K562 (cell line): Measurements from ENCODE around the gene IRF1. TPM values are rescaled to one million over a fixed set of nuclear protein-coding genes. Genes with fewer than 3 reads are reported as not detected.

Source experiments
- ATAC-seq: fragments of 200-7000 bp; cut with Tn5 transposase; 3 replicates; pipeline ENCODE4 v1.9.1; 2020; ENCODE audit warnings: moderate library complexity
- BruUV-seq: library from RNA; stranded (reverse); fragments of 400-500 nt; replicated peaks from 2 replicates; lab custom pipeline; 2021; lab: Mats Ljungman, UMichigan
- CTCF ChIA-PET: fragments of 300-600 bp; formaldehyde crosslinking; extraction: SDS; loops from one replicate; lab custom pipeline; 2021; ENCODE audit warnings: low intra/inter-chr PET ratio; lab: Yijun Ruan, JAX
- POLR2A ChIA-PET: fragments of 300-600, 350-650 bp; sonication (Branson Sonifier 250); formaldehyde crosslinking; extraction: SDS; loops from one replicate; lab custom pipeline; 2021; ENCODE audit warnings: antibody characterized with exemption, inconsistent platforms; lab: Yijun Ruan, JAX
- DNase-seq, 4 experiments: peaks; one replicate each; pipeline versions ENCODE4 v3.0.0 to v3.0.0-alpha.2; 2011 to 2018; ENCODE audit warnings: low spot score in 3 of 4, mixed read lengths in 3 of 4; ENCODE audit errors: extremely low read depth in 1 of 4
- FAIRE-seq: peaks from 2 replicates; lab custom pipeline; 2011; peaks lifted over from hg19 to GRCh38; lab: Jason Lieb, UNC
- H2AFZ ChIP-seq: 2 replicates; pipeline ENCODE4 v1.6.0; 2011; ENCODE audit warnings: low read depth, low read length, control low read depth, inconsistent platforms
- H3K27ac ChIP-seq: fragments of 200-600 bp; 3 replicates; pipeline ENCODE4 v1.8.0; 2011; ENCODE audit warnings: low read depth, mild to moderate bottlenecking, control low read depth, inconsistent platforms, low read length, moderate library complexity, mixed read lengths; ENCODE audit errors: extremely low read depth
- H3K27me3 ChIP-seq, 2 experiments: fragments of 300-600 bp in 1 of 2; 2 replicates in 1 of 2; 3 replicates in 1 of 2; pipeline versions ENCODE4 v1.6.0 to v1.8.0; 2011; ENCODE audit warnings: inconsistent platforms in 2 of 2, low read length in 2 of 2, mild to moderate bottlenecking in 1 of 2, mixed read lengths in 1 of 2, moderate library complexity in 1 of 2; ENCODE audit not compliant: control insufficient read depth in 2 of 2, insufficient read depth in 2 of 2
- H3K36me3 ChIP-seq: fragments of 300-600 bp; 3 replicates; pipeline ENCODE4 v1.8.0; 2011; ENCODE audit warnings: mild to moderate bottlenecking, low read length, inconsistent platforms; ENCODE audit not compliant: control insufficient read depth, insufficient read depth
- H3K4me1 ChIP-seq, 2 experiments: fragments of 200-600 bp in 1 of 2; replicated peaks in 1 of 2; 2 replicates in 1 of 2; 3 replicates in 1 of 2; pipeline versions ENCODE4 v1.5.1 to v1.8.0; 2011; ENCODE audit warnings: inconsistent platforms in 2 of 2, low read length in 2 of 2, mild to moderate bottlenecking in 1 of 2, mixed read lengths in 1 of 2, moderate library complexity in 1 of 2; ENCODE audit not compliant: control insufficient read depth in 2 of 2, insufficient read depth in 2 of 2
- H3K4me2 ChIP-seq: 2 replicates; pipeline ENCODE4 v1.6.1; 2011; ENCODE audit warnings: low read length, control low read depth, inconsistent platforms, mixed read lengths; ENCODE audit not compliant: insufficient read depth
- H3K4me3 ChIP-seq: fragments of 200-600 bp; sonication (generic), shearing (Covaris generic); 2 replicates; pipeline ENCODE4 v1.5.1; 2016; ENCODE audit warnings: control low read depth, inconsistent platforms
- H3K79me2 ChIP-seq: fragments of 200-600 bp; 3 replicates; pipeline ENCODE4 v1.8.0; 2011; ENCODE audit warnings: low read length, inconsistent platforms; ENCODE audit not compliant: control insufficient read depth, insufficient read depth
- H3K9ac ChIP-seq, 2 experiments: 2 replicates each; pipeline versions ENCODE4 v1.6.0 to v1.6.1; 2011; ENCODE audit warnings: low read depth in 2 of 2, low read length in 2 of 2, control low read depth in 1 of 2, inconsistent platforms in 1 of 2, mild to moderate bottlenecking in 1 of 2, mixed read lengths in 1 of 2; ENCODE audit not compliant: insufficient read depth in 1 of 2
- H3K9me1 ChIP-seq: one replicate; pipeline ENCODE4 v1.6.0; 2011; ENCODE audit warnings: inconsistent platforms, mild to moderate bottlenecking, low read length, moderate library complexity; ENCODE audit not compliant: control insufficient read depth, insufficient read depth
- H3K9me3 ChIP-seq: replicated peaks from 2 replicates; pipeline ENCODE4 v1.5.1; 2011; ENCODE audit warnings: low read depth, low read length, inconsistent platforms; ENCODE audit not compliant: control insufficient read depth, insufficient read depth
- H4K20me1 ChIP-seq: replicated peaks from 2 replicates; pipeline ENCODE4 v1.6.1; 2011; ENCODE audit warnings: low read length, inconsistent platforms, mixed read lengths; ENCODE audit not compliant: control insufficient read depth, insufficient read depth
- BCLAF1 ChIP-seq, 2 experiments: fragments of 450-650 bp in 1 of 2; IDR thresholded peaks; 2 replicates each; pipeline ENCODE4 v1.6.1; 2011 to 2017; ENCODE audit warnings: low read depth in 2 of 2, antibody characterized with exemption in 1 of 2, borderline replicate concordance in 1 of 2, low read length in 1 of 2, mild to moderate bottlenecking in 1 of 2, mixed read lengths in 1 of 2; ENCODE audit not compliant: control insufficient read depth in 1 of 2
- CHD4 ChIP-seq: fragments of 200-600 bp; sonication (generic); IDR thresholded peaks from 3 replicates; pipeline ENCODE4 v1.6.1; 2012; ENCODE audit warnings: low read depth, mild to moderate bottlenecking, mixed read lengths, low read length, inconsistent platforms; ENCODE audit not compliant: insufficient read depth, insufficient replicate concordance, poor library complexity, severe bottlenecking
- PATZ1 ChIP-seq: fragments of 250-450 bp; sonication (Bioruptor Pico); IDR thresholded peaks from 2 replicates; pipeline ENCODE4 v1.5.0; 2020; ENCODE audit warnings: mild to moderate bottlenecking, borderline replicate concordance
- POLR2AphosphoS5 ChIP-seq: IDR thresholded peaks from 2 replicates; pipeline ENCODE4 v1.6.1; 2011; ENCODE audit warnings: mild to moderate bottlenecking, low read depth, low read length, moderate library complexity; ENCODE audit not compliant: control insufficient read depth, insufficient read depth
- SP2 ChIP-seq: IDR thresholded peaks from 2 replicates; pipeline ENCODE4 v1.6.1; 2011; ENCODE audit warnings: mild to moderate bottlenecking, low read depth, low read length, moderate library complexity; ENCODE audit not compliant: poor library complexity, severe bottlenecking; ENCODE audit errors: extremely low read depth
- SRSF3 ChIP-seq: fragments of 200-400 bp; formaldehyde crosslinking; IDR thresholded peaks from 2 replicates; pipeline ENCODE4 v1.6.1; 2016; ENCODE audit warnings: mild to moderate bottlenecking, low read length, moderate library complexity; ENCODE audit not compliant: insufficient read depth
- TRIM28 ChIP-seq: fragments of 450-650 bp; IDR thresholded peaks from 2 replicates; pipeline ENCODE4 v1.6.1; 2017
- ZBTB33 ChIP-seq: sonication (generic); formaldehyde crosslinking; IDR thresholded peaks from 2 replicates; pipeline ENCODE4 v1.8.1; 2023; ENCODE audit warnings: mild to moderate bottlenecking, missing genetic modification reagents
- ZNF3 ChIP-seq: fragments of 250-450 bp; sonication (Bioruptor Pico); IDR thresholded peaks from 2 replicates; pipeline ENCODE4 v1.5.0; 2021; ENCODE audit warnings: mild to moderate bottlenecking, moderate library complexity
- ZZZ3 ChIP-seq: fragments of 450-650 bp; IDR thresholded peaks from 2 replicates; pipeline ENCODE4 v1.6.1; 2016; ENCODE audit warnings: antibody characterized with exemption, mild to moderate bottlenecking, moderate library complexity
- WGBS: fragments of 100-300 bp; shearing (Covaris generic); methylation state at CpG from one replicate; pipeline ENCODE4 v1.1.6; 2016; ENCODE audit warnings: low coverage, mixed read lengths; ENCODE audit not compliant: insufficient coverage; ENCODE audit errors: missing lambda C conversion rate; 5-methylcytosine and 5-hydroxymethylcytosine counted together
- in situ Hi-C: fragments of 300-500 bp; cut with MboI; formaldehyde crosslinking; loops from 4 replicates; pipeline ENCODE4 v1.15.0; 2018; ENCODE audit warnings: inconsistent platforms, mixed read lengths
- intact Hi-C: fragments of 100-400 bp; cut with micrococcal nuclease; formaldehyde crosslinking; loops from 2 replicates; pipeline ENCODE4 v1.14.2; 2022
- polyA plus RNA-seq, 8 experiments: library from polyadenylated mRNA; depleted of rRNA in 4 of 8; stranded (reverse) in 5 of 8; unstranded in 3 of 8; fragments of >200 nt; fragmentation: Nextera tagmentation in 2 of 8; fragmentation: Illumina TruSeq in 1 of 8; extraction: Ambion mirVana in 2 of 8; extraction: Trizol in 1 of 8; gene quantifications; 2 replicates each; pipeline versions ENCODE4 v1.2.1 to v1.2.3, GENCODE V29; 2011 to 2014; ENCODE audit warnings: inconsistent platforms in 1 of 8, missing spikeins in 1 of 8
- total RNA-seq, 7 experiments: library from RNA; depleted of rRNA in 6 of 7; stranded (reverse); fragments of >200 nt in 6 of 7; fragmentation: Illumina TruSeq in 2 of 7; extraction: Trizol in 2 of 7; gene quantifications; 2 replicates each; pipeline versions ENCODE4 v1.2.1 to v1.2.3, GENCODE V29; 2011 to 2021; ENCODE audit warnings: low replicate concordance in 1 of 7

Gene IRF1
- total and polyA plus RNA-seq, 9 of the 15 experiments (the other 6 are each of a cell fraction or from before 2014, with no cell fraction given): 1.1 to 12.3 (median 5.9) TPM

GRCh38 chr5:132435886-132436285 is 54.7 kb downstream of the IRF1 start (continued):
- TF ChIP-seq ZBTB33 (CRISPR knock-in tag) (no peak), SRSF3 (no peak), SP2 (no peak)

GRCh38 chr5:132435447-132435846 is 55.1 kb downstream of the IRF1 start:
- FAIRE-seq: no peak
- no peak for ATAC-seq
- BruUV-seq: no TSS peak
- in situ Hi-C loops (no loop called here), intact Hi-C loops (no loop called here)
- no peak for DNase-seq
- H3K4me1 ChIP-seq: peaks cover 18 to 29% of the 10 kb centered on the region in 2 experiments; a peak in 4 of 5 replicates
- no peak overlapping the region for H3K4me3 ChIP-seq
- no peaks in the 10 kb centered on the region for H3K36me3 ChIP-seq
- H3K27me3 ChIP-seq: no peaks in the 10 kb centered on the region
- WGBS: 85% methylated on average over 2 of the region's 2 CpGs
- ChIA-PET POLR2A (interaction anchor here (1.0 to 3.7 kb wide), 7 partner anchors 12 to 44 kb away, joined by 4 to 25 read pairs (median 6); no protein-coding TSS in a partner anchor), CTCF (no interaction called here)
- no peaks in the 10 kb centered on the region for H3K9me1 ChIP-seq
- no peak overlapping the region for H3K4me2 ChIP-seq
- no peaks in the 10 kb centered on the region for H3K9me3 ChIP-seq
- no peak overlapping the region for H2AFZ ChIP-seq
- no peak overlapping the region for H3K27ac ChIP-seq
- H4K20me1 ChIP-seq: no peaks in the 10 kb centered on the region
- H3K79me2 ChIP-seq: no peaks in the 10 kb centered on the region
- no peak overlapping the region for H3K9ac ChIP-seq
- no peak for TF ChIP-seq ZZZ3
- TF ChIP-seq PATZ1 (CRISPR knock-in tag): no peak
- TF ChIP-seq POLR2AphosphoS5: no peak
- TF ChIP-seq BCLAF1 (IDR thresholded peaks at IDR 0.05; ENCODE audit: borderline replicate concordance in 1 of 2, control insufficient read depth in 1 of 2, low read depth in 2 of 2, low read length in 1 of 2): no peak
- no peak for TF ChIP-seq ZNF3 (CRISPR knock-in tag)
- no peak for TF ChIP-seq TRIM28
- no peak for TF ChIP-seq CHD4
